GM18517 (cell line): ENCODE measurements around the gene TRNP1.

ENCODE experiments used
- ATAC-seq: cut with Tn5 transposase; IDR thresholded peaks from one replicate; pipeline ENCODE4 v1.9.1; 2021; ENCODE audit warnings: mild to moderate bottlenecking, moderate library complexity; ENCODE audit not compliant: unreplicated experiment

TRNP1 gene

GRCh38 chr1:27025718-27026117 is 32.2 kb downstream of the TRNP1 start:
- no peak for ATAC-seq

- ATAC-seq = no peak
Measured at GRCh38 chr1:27026621-27027574, 33.4 kb downstream of the TRNP1 start.

- ATAC-seq = no peak
Measured at GRCh38 chr1:27027575-27028250, 34.2 kb downstream of the TRNP1 start.

GRCh38 chr1:27029517-27029916 is 36.0 kb downstream of the TRNP1 start:
- no peak for ATAC-seq

- ATAC-seq = no peak
Measured at GRCh38 chr1:27031235-27032118, 38.0 kb downstream of the TRNP1 start.

GRCh38 chr1:27032119-27032461 is 38.6 kb downstream of the TRNP1 start:
- no peak for ATAC-seq

GRCh38 chr1:27033043-27033746 is 39.7 kb downstream of the TRNP1 start:
- no peak for ATAC-seq

GRCh38 chr1:27035344-27035743 is 41.9 kb downstream of the TRNP1 start:
- ATAC-seq = no peak

- no peak for ATAC-seq
Measured at GRCh38 chr1:27036718-27037117, 43.2 kb downstream of the TRNP1 start.

GRCh38 chr1:27037518-27037917 is 44.0 kb downstream of the TRNP1 start:
- no peak for ATAC-seq

GRCh38 chr1:27038020-27038419 is 44.5 kb downstream of the TRNP1 start:
- no peak for ATAC-seq

GRCh38 chr1:27042670-27043069 is 49.2 kb downstream of the TRNP1 start:
- no peak for ATAC-seq

- ATAC-seq = no peak
Measured at GRCh38 chr1:27044613-27045151, 51.2 kb downstream of the TRNP1 start.

- ATAC-seq = no peak
Measured at GRCh38 chr1:27045973-27046558, 52.6 kb downstream of the TRNP1 start.

- ATAC-seq = no peak
Measured at GRCh38 chr1:27047914-27048313, 54.4 kb downstream of the TRNP1 start.

- no peak for ATAC-seq
Measured at GRCh38 chr1:27049100-27049499, 55.6 kb downstream of the TRNP1 start.

GRCh38 chr1:27049607-27050006 is 56.1 kb downstream of the TRNP1 start:
- no peak for ATAC-seq
